HG02981 (cell line): ENCODE data around the gene LTV1.
A peak's percentile ranks its signal among the peaks of the same experiment; 100 is the strongest.
"Not testable (repeated sequence)": the region's sequence is repeated elsewhere in the genome, so short reads cannot be mapped to it uniquely, and the experiment has no call there.

Experiments
- ATAC-seq: cut with Tn5 transposase; IDR thresholded peaks from one replicate; pipeline ENCODE4 v1.9.1; 2021; ENCODE audit warnings: mild to moderate bottlenecking, moderate library complexity; ENCODE audit not compliant: unreplicated experiment

LTV1 gene

DNA sequence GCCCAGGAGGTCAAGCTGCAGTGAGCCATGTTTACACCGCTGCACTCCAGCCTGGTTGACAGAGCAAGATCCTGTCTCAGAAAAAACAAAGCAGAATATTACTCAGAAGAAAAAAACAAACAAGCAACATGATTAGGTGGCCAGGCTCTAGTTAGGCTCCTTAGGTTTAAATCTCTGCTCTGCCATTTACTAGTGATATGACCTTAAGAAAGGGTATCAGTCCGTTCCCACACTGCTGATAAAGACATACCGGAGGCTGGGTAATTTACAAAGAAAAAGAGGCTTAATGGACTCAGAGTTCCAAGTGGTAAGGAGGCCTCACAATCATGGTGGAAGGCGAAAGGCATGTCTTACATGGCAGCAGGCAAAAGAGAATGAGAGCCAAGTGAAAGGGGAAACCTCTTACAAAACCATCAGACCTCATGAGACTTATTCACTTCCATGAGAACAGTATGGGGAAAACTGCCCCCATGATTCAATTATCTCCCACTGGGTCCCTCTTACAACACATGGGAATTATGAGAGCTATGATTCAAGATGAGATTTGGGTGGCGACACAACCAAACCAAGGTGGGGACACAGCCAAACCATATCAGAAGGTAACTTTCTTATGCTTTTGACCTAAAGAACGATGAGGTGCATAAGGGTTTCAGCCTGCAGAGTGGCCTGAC is 2.4 kb upstream of the LTV1 start:
- ATAC-seq, result no peak

DNA sequence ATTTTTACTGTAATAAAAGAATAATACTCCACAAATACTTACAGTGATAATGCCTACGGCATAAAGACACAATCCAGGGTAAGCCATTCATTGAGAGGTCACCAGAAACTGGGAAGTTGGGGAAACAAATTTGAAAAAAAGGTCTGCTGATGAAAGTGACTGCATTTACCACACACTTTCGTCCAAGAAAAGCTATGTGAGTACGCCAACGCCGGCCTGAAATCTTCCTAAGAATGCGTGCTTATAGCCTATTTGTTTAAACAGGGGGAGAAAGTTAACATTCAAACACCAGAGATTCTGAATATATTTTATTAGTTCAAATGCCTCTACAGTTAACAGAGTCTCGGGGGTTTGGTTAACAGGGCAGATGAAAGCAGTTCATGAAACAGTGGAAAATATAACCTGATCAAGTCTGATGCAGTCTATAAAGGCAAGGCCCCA is 657 bp upstream of the LTV1 start:
- no peak for ATAC-seq

DNA sequence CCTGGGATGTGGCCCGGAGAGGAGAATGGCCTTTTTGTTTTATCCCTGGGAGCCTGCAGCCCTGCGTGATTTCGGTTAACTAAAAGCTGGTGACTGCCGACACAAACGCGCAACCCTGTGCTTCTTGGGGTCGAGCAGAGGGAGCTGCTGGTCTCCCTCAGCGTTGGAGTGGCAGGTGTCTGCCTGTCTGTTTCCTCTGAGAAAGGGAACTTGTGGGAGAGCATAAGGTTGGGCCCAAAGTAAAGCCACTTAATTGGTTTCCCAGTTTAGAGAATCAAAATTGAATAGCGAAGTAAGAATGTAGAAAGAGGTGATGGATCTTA is 500 bp downstream of the LTV1 start:
- ATAC-seq, result peak; percentile 12

DNA sequence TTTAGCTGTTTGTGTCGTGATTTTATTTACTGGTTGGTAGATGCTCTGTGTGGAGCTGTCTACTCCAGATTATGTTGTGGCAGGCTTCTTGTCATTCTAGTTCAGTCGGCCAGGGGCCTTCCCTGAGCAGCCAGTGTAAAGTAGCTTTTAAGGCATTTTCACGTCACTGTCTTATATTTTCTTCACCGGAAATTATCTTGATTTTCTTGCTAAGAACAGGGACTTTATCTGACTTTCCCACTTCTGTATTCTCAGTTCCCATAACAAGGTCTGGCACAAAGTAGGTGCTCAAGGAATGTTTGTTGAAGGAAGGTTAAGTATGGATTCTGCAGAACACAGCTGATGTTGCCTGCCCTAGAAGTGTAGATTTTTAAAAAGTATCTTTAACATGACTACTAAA is 868 bp downstream of the LTV1 start:
- no peak for ATAC-seq

- no peak for ATAC-seq
Observed at GRCh38 chr6:143845033-143845432, 1.9 kb downstream of the LTV1 start.

DNA sequence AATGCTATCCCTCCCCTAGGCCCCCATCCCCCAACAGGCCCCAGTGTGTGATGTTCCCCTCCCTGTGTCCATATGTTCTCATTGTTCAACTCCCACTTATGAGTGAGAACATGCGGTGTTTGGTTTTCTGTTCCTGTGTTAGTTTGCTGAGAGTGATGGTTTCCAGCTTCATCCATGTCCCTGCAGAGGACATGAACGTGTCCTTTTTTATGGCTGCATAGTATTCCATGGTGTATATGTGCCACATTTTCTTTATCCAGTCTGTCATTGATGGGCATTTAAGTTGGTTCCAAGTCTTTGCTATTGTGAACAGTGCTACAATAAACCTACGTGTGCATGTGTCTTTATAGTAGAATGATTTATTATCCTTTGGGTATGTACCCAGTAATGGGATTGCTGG is 8.6 kb downstream of the LTV1 start:
- not testable (repeated sequence) for ATAC-seq

DNA sequence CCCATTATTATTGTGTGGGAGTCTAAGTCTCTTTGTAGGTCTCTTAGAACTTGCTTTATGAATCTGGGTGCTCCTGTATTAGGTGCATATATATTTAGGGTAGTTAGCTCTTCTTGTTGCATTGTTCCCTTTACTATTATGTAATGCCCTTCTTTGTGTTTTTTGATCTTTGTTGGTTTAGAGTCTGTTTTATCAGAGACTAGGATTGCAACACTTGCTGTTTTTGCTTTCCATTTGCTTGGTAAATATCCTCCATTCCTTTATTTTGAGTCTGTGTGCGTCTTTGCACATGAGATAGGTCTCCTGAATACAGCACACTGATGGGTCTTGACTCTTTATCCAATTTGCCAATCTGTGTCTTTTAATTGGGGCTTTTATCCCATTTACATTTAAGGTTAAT is 11.9 kb downstream of the LTV1 start:
- not testable (repeated sequence) for ATAC-seq

DNA sequence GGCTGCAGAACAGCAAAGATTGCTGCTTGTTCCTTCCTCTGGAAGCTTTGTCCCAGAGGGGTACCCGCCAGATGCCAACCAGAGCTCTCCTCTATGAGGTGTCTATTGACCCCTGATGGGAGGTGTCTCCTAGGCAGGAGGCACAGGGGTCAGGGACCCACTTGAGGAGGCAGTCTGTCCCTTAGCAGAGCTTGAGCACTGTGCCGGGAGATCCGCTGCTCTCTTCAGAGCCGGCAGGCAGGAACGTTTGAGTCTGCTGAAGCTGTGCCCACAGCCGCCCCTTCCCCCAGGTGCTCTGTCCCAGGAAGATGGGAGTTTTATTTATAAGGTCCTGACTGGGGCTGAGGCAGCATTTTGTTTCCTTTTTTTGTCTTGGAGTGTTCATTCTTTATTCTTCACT is 13.6 kb downstream of the LTV1 start:
- not testable (repeated sequence) for ATAC-seq

- ATAC-seq, result no peak
Observed at GRCh38 chr6:143857651-143858050, 14.5 kb downstream of the LTV1 start.

DNA sequence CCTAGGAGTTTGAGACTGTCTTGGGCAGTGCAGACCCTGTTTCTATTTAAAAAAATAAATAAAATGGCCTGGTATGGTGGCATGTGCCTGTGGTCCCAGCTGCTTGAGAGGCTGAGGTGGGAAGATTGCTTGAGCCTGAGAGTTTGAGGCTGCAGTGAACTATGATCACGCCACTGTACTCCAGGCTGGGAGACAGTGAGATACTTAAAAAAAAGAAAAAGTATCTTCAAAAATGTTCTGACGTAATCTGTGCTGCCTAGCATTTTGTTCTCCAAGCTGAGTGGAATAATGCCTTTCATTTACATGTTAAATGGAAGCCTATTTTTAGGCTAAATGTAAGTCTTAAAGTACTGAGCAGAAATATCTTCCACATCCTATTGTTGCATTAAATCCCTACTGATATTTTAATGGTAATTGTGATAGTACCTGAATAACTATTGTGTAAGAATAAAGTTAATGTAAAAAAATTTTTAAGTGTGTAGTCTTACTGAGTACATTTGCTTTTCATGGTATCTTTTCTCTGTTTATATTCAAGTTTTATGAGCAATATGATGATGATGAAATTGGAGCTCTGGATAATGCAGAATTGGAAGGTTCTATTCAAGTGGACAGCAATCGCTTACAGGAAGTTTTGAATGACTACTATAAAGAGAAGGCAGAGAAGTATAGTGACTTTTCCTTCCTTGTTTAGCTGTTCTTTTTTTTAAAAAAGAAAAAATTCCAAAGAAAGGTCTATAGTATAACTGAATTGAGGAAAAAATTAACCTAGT is 16.9 kb downstream of the LTV1 start:
- no peak for ATAC-seq

DNA sequence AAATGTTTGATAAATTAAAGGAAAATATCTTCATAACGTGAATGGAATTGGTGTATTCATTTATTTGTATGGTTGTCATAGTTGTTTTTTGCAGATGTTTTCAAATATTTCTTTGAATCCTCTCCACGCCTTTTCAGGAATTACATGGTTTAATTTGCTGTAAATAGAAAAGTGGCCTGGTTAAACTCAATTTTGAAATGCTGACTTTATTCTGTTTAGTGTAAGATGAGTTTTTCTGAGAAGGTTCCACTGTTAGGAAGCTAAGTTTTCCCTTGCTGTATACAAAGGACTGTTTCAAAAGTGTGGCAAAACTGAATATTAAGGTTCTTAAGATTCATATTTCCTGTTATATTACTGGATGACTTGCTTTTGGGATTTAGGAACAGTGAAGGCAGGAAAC is 20.6 kb downstream of the LTV1 start:
- ATAC-seq, result no peak

DNA sequence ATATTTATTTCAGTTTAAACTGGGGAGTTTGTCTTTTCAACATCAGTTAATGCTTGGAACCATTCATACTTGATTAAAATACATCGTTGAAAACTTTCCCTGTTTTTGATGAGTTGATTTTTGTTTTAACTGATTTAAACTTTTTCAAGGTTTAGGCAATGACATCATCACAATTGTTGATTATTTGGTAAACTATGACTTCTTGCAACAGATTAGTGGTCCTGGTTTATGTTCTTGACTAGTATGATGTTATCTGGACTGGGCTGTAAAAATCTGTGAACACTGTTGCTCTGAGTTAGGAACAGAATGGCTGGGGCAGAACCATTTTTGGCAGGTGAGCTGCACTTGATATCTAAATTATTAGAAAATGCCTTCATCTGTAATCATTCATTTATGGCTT is 21.1 kb downstream of the LTV1 start, which contains the start of gene ZC2HC1B:
TSS of gene ZC2HC1B (plus strand) at position 241 of the 400 bp plus-strand sequence. CDS start at position 307, 66 bp downstream.
- ATAC-seq, result no peak

DNA sequence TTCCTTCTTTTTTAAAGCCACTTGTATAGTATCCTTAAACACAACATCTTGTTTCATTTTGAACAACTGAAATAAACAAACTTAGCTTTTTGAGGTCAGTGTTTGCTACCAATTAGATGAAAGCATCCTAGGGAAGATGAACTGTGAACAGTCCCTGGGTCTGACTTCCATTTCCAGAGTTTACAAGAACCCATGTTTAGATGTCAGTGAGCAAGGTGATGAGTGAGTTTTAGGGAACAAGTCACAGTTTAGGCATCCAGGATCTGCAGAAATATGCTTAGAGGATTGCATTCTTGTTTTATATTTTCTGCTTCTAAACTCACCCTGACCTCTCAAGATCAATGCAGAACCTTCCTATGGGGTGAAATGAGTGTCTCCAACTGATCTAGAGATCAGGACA is 24.1 kb downstream of the LTV1 start:
- ATAC-seq, result no peak

GRCh38 chr6:143868808-143869207 is 25.7 kb downstream of the LTV1 start:
- not testable (repeated sequence) for ATAC-seq

GRCh38 chr6:143871202-143871730 is 28.1 kb downstream of the LTV1 start:
- not testable (repeated sequence) for ATAC-seq

DNA sequence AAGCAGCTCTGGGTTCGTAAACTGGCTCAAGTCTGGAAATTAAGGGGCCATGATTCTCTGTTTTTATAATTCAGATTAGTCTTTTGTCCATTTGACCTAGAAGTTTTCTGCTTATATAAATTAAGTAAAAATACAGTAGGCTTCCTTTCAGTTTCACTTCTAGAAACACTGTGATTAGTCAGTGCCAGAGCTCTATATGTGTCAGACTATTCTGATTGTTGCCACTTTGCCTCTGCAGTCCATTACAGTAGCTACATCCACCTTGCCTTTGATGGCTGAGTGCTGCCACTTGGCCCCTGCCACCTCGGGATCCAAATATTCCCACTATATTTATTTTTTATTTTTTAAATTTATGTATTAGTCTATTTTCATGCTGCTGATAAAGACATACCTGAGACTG is 29.1 kb downstream of the LTV1 start:
- peak; percentile 96 for ATAC-seq

- ATAC-seq, result not testable (repeated sequence)
Observed at GRCh38 chr6:143873600-143873999, 30.5 kb downstream of the LTV1 start.

- not testable (repeated sequence) for ATAC-seq
Observed at GRCh38 chr6:143874503-143874902, 31.4 kb downstream of the LTV1 start.

GRCh38 chr6:143877584-143878271 is 34.6 kb downstream of the LTV1 start:
- ATAC-seq, result no peak

DNA sequence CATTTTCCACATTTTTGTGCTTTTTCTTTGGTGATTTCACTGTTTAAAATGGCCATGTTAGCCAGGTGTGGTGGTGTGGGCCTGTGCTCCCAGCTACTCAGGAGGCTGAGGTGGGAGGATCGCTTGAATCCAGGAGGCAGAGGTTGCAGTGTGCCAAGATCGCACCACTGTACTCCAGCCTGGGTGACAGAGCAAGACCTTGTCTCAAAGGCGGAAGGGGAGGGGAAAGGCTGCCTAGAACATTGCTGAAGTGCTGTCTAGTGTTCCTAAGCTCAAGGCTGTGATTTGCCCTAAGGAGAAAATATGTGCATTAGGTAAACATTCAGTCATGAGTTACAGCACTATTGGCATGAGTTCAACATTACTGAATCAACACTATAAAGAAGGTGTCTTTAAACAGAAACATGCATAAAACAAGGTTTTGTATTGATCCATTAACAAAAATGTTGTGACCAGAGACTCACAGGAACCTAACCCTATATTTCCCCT is 35.2 kb downstream of the LTV1 start:
- ATAC-seq, result no peak

DNA sequence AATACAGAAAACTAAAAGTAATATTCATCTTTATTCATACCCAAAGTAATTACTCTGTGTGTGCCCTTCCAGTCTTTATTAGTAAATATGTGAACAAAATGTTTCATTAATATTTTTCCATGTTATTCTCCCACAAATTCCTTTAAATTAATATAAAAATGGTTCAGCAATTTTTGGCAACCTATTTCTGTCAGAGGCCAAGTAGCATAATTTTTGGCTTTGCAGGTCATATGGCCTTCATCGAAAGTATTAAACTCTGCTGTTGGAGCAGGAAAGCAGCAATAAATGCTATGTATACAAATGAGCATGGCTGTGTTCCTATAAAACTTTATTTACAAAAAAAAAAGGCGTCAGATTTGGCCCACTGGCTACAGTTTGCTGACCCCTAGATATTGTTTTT is 37.3 kb downstream of the LTV1 start:
- ATAC-seq, result no peak
